Adrenal gland (tissue), 12 donors: ENCODE data around the gene MTARC2. TPM values are rescaled to one million over a fixed set of nuclear protein-coding genes. Genes with fewer than 3 reads are reported as not detected.

Experiments
- DNase-seq, 7 donors: peaks; one replicate each; pipeline ENCODE4 v3.0.0-alpha.2; 2019 to 2020
- H3K27ac ChIP-seq, 5 donors: fragments of 200-600 bp; sonication (generic) in 4 of 5; 1 replicate in 3 of 5; 2 replicates in 2 of 5; pipeline versions ENCODE4 v1.5.1 to v1.8.0; 2016 to 2020; ENCODE audit warnings: mild to moderate bottlenecking in 1 of 5
- H3K27me3 ChIP-seq: fragments of 200-600 bp; 2 replicates; pipeline ENCODE4 v1.8.0; 2021
- H3K36me3 ChIP-seq, 2 donors: fragments of 200-600 bp; replicated peaks in 1 of 2; 1 replicate in 1 of 2; 2 replicates in 1 of 2; pipeline versions ENCODE4 v1.5.1 to v1.8.0; 2018 to 2022
- H3K4me1 ChIP-seq, 2 donors: fragments of 200-600 bp; replicated peaks in 1 of 2; 1 replicate in 1 of 2; 2 replicates in 1 of 2; pipeline versions ENCODE4 v1.5.1 to v1.8.0; 2018 to 2021
- H3K4me3 ChIP-seq, 4 donors: fragments of 200-600 bp; sonication (generic) in 3 of 4; one replicate each; pipeline ENCODE4 v1.5.1; 2016 to 2018
- H3K9me3 ChIP-seq, 3 donors: fragments of 200-600 bp; sonication (generic) in 1 of 3; replicated peaks in 1 of 3; 1 replicate in 2 of 3; 2 replicates in 1 of 3; pipeline versions ENCODE4 v1.5.1 to v1.8.0; 2016 to 2021
- CTCF ChIP-seq, 6 experiments: fragments of 450-650 bp in 4 of 6; fragments of 200-600 bp in 2 of 6; sonication (generic) in 1 of 6; IDR thresholded peaks; 1 replicate in 5 of 6; 2 replicates in 1 of 6; pipeline versions ENCODE4 v1.5.1 to v1.8.0; 2016 to 2021; ENCODE audit warnings: antibody characterized with exemption in 6 of 6, mild to moderate bottlenecking in 2 of 6, moderate library complexity in 1 of 6
- POLR2A ChIP-seq, 2 donors: fragments of 450-650 bp; IDR thresholded peaks; one replicate each; pipeline ENCODE4 v1.6.1; 2017; ENCODE audit warnings: antibody characterized with exemption in 2 of 2, mild to moderate bottlenecking in 2 of 2, moderate library complexity in 1 of 2
- WGBS, 4 donors: extraction: QIAGEN DNeasy Blood & Tissue Kit in 2 of 4; methylation state at CpG; one replicate each; pipeline versions ENCODE4 v1.1.5 to v1.1.7; 2013 to 2017; 5-methylcytosine and 5-hydroxymethylcytosine counted together
- intact Hi-C, 2 donors: fragments of 100-400 bp; cut with DNase I; formaldehyde crosslinking; loops; one replicate each; pipeline versions ENCODE4 v1.14.1 to v1.15.0; 2022 to 2023
- polyA plus RNA-seq, 3 donors: library from polyadenylated mRNA; stranded (reverse); fragments of 200-250 nt in 2 of 3; fragments of 350-450 nt in 1 of 3; fragmentation: Illumina TruSeq in 1 of 3; extraction: RNeasy Lipid Tissue Mini Kit (QIAGEN cat#74804) in 1 of 3; gene quantifications; one replicate each; pipeline ENCODE4 v1.2.3, GENCODE V29; 2013 to 2014
- total RNA-seq, 9 donors: library from RNA; depleted of rRNA in 4 of 9; stranded (reverse); fragments of >200 nt in 4 of 9; fragments of 120-200 nt in 1 of 9; fragmentation: NEBNext Ultra II Directional in 1 of 9; extraction: Animal tissue kit (Norgen Biotek cat#: 25700) in 1 of 9; gene quantifications; one replicate each; pipeline versions ENCODE4 v1.1.0 to v1.2.4, GENCODE V29; 2013 to 2023
- donor health status: healthy with polysubstance abuse.
- donor health status: Bipolar disorder and iron deficiency.
- donor health status: DM: yes; HTN: yes; CAD: no.
- donor health status: DM: no; HTN: no; CAD: no.
- donor health status: DM: no; HTN: no; CAD: no.
- donor health status: DM: yes; HTN: yes; CAD: no.

The MTARC2 gene
- total and polyA plus RNA-seq, 12 donors, result 13.7 to 48.6 (median 29.8) TPM

- 54 to 62% (median 56%) methylated on average over 6 of the region's 6 CpGs for WGBS, 4 donors
- no peak for TF ChIP-seq CTCF (IDR thresholded peaks at IDR 0.05)
- TF ChIP-seq POLR2A (IDR thresholded peaks at IDR 0.05), result no peak
- H3K27ac ChIP-seq, result peak overlapping the region in 3 of 5 donors; percentile 9 to 79 (median 67)
- H3K4me1 ChIP-seq, result peaks cover 0 to 15% of the 10 kb centered on the region in 2 donors
- intact Hi-C loops, result no loop called here
- no peaks in the 10 kb centered on the region for H3K36me3 ChIP-seq
- no peaks in the 10 kb centered on the region for H3K9me3 ChIP-seq
- H3K4me3 ChIP-seq, result no peak overlapping the region
- peak in 4 of 7 donors; percentile 27 to 68 (median 46) for DNase-seq
- H3K27me3 ChIP-seq, result no peaks in the 10 kb centered on the region
Observed at GRCh38 chr1:220791285-220791684, 43.2 kb downstream of the MTARC2 start.

- WGBS, 4 donors, result 51 to 69% (median 60%) methylated on average over 5 of the region's 5 CpGs
- Histone ChIP-seq H3K36me3 (no peaks in the 10 kb centered on the region), H3K27ac (peak overlapping the region in 2 of 5 donors; percentile 67 to 79), H3K27me3 (no peaks in the 10 kb centered on the region), H3K9me3 (no peaks in the 10 kb centered on the region), H3K4me3 (no peak overlapping the region), H3K4me1 (peaks cover 0 to 9% of the 10 kb centered on the region in 2 donors)
- intact Hi-C loops, result no loop called here
- DNase-seq, result peak in 5 of 7 donors; percentile 24 to 72 (median 46)
- TF ChIP-seq CTCF (IDR thresholded peaks at IDR 0.05) (no peak), POLR2A (IDR thresholded peaks at IDR 0.05) (no peak)
Observed at GRCh38 chr1:220791956-220792355, 43.8 kb downstream of the MTARC2 start.

- DNase-seq, result no peak
- Histone ChIP-seq H3K4me3 (no peak overlapping the region), H3K36me3 (no peaks in the 10 kb centered on the region), H3K27ac (no peak overlapping the region), H3K4me1 (no peaks in the 10 kb centered on the region), H3K9me3 (no peaks in the 10 kb centered on the region), H3K27me3 (no peaks in the 10 kb centered on the region)
- WGBS, 4 donors, result 87 to 98% (median 91%) methylated on average over 6 to 10 of the region's 10 CpGs
- intact Hi-C loops, result no loop called here
- TF ChIP-seq POLR2A (IDR thresholded peaks at IDR 0.05) (no peak), CTCF (IDR thresholded peaks at IDR 0.05) (no peak)
Observed at GRCh38 chr1:220796530-220796929, 48.4 kb downstream of the MTARC2 start.

GRCh38 chr1:220797044-220797443, 48.9 kb downstream of the MTARC2 start:
- no peak for TF ChIP-seq POLR2A (IDR thresholded peaks at IDR 0.05)
- TF ChIP-seq CTCF (IDR thresholded peaks at IDR 0.05), result no peak
- no peaks in the 10 kb centered on the region for H3K9me3 ChIP-seq
- no peaks in the 10 kb centered on the region for H3K36me3 ChIP-seq
- no peaks in the 10 kb centered on the region for H3K4me1 ChIP-seq
- intact Hi-C loops, result no loop called here
- no peak overlapping the region for H3K4me3 ChIP-seq
- H3K27me3 ChIP-seq, result no peaks in the 10 kb centered on the region
- DNase-seq, result no peak
- H3K27ac ChIP-seq, result no peak overlapping the region
